GM10266 (cell line): Measurements from ENCODE around the gene NFATC1.

ENCODE experiments used
- DNase-seq: peaks from one replicate; pipeline ENCODE4 v3.0.0; 2012; ENCODE audit errors: extremely low spot score
- TF ChIP-seq, protein P1 (sequence below): IDR thresholded peaks from 2 replicates; pipeline ENCODE4 v1.5.1; 2012; ENCODE audit warnings: mild to moderate bottlenecking, low read depth; ENCODE audit not compliant: control insufficient read depth, insufficient read depth; ENCODE audit errors: missing control alignments

NFATC1 gene

DNA sequence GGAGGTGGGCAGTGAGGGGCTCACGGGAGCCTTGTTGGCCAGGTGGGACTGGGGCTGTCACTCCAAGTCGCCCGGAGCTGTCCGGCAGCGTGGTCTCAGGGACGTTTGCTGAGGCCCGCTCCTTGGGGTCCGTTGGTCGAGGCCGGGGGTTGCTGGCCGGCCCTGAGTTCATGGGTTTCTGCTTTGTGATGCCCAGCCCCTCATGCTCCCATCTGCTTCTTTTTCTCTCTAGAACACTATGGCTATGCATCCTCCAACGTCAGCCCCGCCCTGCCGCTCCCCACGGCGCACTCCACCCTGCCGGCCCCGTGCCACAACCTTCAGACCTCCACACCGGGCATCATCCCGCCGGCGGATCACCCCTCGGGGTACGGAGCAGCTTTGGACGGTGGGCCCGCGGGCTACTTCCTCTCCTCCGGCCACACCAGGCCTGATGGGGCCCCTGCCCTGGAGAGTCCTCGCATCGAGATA, 14.5 kb downstream of the NFATC1 start:
- no peak for DNase-seq
- TF ChIP-seq, protein P1, sequence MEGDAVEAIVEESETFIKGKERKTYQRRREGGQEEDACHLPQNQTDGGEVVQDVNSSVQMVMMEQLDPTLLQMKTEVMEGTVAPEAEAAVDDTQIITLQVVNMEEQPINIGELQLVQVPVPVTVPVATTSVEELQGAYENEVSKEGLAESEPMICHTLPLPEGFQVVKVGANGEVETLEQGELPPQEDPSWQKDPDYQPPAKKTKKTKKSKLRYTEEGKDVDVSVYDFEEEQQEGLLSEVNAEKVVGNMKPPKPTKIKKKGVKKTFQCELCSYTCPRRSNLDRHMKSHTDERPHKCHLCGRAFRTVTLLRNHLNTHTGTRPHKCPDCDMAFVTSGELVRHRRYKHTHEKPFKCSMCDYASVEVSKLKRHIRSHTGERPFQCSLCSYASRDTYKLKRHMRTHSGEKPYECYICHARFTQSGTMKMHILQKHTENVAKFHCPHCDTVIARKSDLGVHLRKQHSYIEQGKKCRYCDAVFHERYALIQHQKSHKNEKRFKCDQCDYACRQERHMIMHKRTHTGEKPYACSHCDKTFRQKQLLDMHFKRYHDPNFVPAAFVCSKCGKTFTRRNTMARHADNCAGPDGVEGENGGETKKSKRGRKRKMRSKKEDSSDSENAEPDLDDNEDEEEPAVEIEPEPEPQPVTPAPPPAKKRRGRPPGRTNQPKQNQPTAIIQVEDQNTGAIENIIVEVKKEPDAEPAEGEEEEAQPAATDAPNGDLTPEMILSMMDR, result no peak

DNA sequence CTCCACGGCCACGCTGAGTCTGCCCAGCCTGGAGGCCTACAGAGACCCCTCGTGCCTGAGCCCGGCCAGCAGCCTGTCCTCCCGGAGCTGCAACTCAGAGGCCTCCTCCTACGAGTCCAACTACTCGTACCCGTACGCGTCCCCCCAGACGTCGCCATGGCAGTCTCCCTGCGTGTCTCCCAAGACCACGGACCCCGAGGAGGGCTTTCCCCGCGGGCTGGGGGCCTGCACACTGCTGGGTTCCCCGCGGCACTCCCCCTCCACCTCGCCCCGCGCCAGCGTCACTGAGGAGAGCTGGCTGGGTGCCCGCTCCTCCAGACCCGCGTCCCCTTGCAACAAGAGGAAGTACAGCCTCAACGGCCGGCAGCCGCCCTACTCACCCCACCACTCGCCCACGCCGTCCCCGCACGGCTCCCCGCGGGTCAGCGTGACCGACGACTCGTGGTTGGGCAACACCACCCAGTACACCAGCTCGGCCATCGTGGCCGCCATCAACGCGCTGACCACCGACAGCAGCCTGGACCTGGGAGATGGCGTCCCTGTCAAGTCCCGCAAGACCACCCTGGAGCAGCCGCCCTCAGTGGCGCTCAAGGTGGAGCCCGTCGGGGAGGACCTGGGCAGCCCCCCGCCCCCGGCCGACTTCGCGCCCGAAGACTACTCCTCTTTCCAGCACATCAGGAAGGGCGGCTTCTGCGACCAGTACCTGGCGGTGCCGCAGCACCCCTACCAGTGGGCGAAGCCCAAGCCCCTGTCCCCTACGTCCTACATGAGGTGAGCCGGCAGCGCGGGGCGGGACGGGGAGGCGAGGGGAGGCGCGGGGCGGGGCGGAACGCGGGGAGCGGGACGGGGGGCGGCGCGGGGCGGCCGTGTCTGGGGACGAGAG, 15.2 kb downstream of the NFATC1 start:
- no peak for DNase-seq
- TF ChIP-seq, protein P1, result no peak

DNA sequence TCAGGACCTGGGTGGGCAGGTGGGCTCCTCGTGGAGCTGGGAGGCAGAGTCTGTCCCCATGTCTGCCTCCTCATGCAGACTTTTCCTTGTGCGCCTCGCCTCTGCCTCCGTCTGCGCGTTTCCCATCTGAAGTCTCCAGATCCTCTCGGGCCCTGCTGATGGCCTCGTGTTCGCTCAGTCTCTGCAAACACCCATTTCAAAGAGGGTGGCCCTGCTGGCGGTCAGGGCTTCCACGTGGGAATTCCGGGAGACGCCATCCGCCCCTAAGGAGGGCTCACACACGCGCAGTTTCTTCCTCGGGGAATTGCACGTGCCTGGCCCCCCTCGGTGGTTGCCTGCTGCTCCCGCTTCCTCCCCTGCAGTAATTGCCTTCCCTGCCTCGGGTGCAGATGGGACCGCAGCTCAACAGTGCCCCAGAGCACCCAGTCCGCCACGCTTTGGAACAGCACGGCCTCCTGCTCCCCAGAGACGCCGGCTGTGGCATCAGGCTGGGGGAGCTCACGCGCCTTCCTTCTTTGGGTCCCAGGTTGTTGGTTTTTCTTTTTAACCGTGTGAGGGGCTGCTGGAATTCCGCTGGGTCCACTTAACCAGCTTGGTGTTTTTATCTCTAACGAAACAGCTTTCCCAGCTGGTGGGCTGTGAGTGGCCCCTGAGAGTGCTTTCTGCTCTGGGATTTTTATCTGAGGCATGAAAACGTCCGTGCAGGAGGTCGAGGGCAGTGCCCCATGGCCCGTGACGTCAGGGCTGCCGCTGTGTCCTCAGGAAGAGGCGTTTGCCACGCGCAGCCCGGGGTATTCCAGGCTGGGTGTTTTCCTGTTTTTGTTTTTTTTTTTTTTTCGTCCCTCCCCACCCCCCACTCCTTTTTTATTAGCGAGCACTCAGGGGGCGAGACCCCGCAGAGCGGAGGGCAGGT, 16.1 kb downstream of the NFATC1 start:
- TF ChIP-seq, protein P1, result no peak
- DNase-seq, result no peak

DNA sequence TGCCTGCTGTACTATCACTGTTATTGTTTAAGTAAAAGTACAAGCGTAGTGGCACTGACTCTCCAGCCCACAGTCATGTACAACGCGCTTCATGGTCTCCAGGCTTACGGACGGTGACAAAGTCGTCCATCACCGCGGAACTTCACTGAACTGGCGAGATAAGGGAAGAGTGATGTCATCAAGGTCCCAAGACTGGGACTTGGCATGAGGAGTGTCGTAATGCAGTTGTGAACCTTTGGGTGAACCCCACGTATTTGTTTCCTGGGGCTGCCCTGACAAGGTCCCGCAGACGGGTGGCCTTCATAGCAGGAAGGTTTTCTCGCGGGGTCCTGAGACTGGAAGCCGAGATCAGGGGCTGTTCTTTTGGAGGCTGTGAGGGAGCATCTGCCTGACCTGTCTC, 17.3 kb downstream of the NFATC1 start:
- DNase-seq, result no peak
- TF ChIP-seq, protein P1, result no peak

DNA sequence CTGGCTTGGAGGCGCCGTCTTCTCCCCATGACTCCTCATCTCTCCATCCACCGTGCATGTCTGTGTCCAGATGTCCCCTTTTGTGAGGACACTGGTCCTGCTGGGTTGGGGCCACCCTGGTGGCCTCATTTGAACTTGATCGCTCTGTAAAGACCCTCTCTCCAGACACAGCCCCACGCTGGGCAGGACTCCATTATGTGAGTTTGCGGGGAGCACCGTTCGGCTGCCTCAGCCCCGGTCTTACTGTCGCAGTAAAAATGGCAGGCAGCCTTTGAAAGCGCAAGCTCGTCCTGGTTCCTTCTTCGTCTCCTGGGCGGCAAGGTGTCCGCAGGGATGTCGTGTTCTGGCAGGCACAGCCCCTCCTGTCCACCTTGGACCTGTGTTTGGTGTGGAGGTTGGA, 17.7 kb downstream of the NFATC1 start:
- TF ChIP-seq, protein P1, result no peak

DNA sequence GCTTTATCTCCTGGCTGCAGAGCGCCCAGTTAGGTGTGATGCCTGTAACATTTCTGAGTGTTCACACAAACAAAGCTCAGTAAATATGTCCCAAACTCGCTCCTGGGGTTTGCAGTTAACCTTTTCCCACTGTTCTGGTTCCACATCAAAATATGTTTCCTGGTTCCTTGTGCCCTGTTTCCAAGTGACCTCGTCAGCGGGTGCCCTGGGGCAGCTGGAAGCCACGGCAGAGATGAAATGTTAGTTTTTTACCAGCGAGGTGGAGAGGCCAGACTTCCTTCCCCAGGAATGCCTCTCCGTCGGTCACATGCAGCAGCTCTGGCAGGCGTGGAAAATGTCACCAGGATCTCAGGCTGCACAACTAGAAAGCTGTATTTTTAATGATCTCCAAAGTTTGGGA, 18.2 kb downstream of the NFATC1 start:
- DNase-seq, result no peak
- TF ChIP-seq, protein P1, result no peak

More for the DNA sequence above, 17.7 kb downstream of the NFATC1 start:
- no peak for DNase-seq
